Endodermal cell (in vitro differentiated cells): ENCODE results near the gene ARHGAP26. TPM values are rescaled to one million over a fixed set of nuclear protein-coding genes. Genes with fewer than 3 reads are reported as not detected.

ENCODE experiments used
- DNase-seq: peaks from one replicate; pipeline ENCODE4 v3.0.0-alpha.2; 2017
- H3K27ac ChIP-seq: 2 replicates; pipeline ENCODE4 v1.5.1; 2013; ENCODE audit warnings: mild to moderate bottlenecking, low read depth, low read length, moderate library complexity
- H3K27me3 ChIP-seq: 2 replicates; pipeline ENCODE4 v1.6.1; 2013; ENCODE audit warnings: mild to moderate bottlenecking, low read length, moderate library complexity; ENCODE audit not compliant: insufficient read depth, control insufficient read depth, poor library complexity, severe bottlenecking
- H3K36me3 ChIP-seq: 2 replicates; pipeline ENCODE4 v1.7.0; 2013; ENCODE audit warnings: mild to moderate bottlenecking, low read length, moderate library complexity; ENCODE audit not compliant: control insufficient read depth, insufficient read depth
- H3K4me1 ChIP-seq: one replicate; pipeline ENCODE4 v1.7.0; 2013; ENCODE audit warnings: low read length; ENCODE audit not compliant: control insufficient read depth, insufficient read depth
- H3K4me3 ChIP-seq: 2 replicates; pipeline ENCODE4 v1.5.1; 2013; ENCODE audit warnings: mild to moderate bottlenecking, low read length, moderate library complexity
- H3K9ac ChIP-seq: 2 replicates; pipeline ENCODE4 v1.6.1; 2013; ENCODE audit warnings: mild to moderate bottlenecking, low read length, moderate library complexity; ENCODE audit not compliant: poor library complexity, severe bottlenecking; ENCODE audit errors: extremely low read depth
- H3K9me3 ChIP-seq: 2 replicates; pipeline ENCODE4 v1.6.1; 2013; ENCODE audit warnings: mild to moderate bottlenecking, low read length, moderate library complexity; ENCODE audit not compliant: control insufficient read depth
- H3K27ac Mint-ChIP-seq: 2 replicates; pipeline ENCODE4 v1.8.0; 2020; ENCODE audit warnings: mixed read lengths
- H3K27me3 Mint-ChIP-seq: 2 replicates; pipeline ENCODE4 v1.8.0; 2021; ENCODE audit warnings: mild to moderate bottlenecking, mixed read lengths; ENCODE audit not compliant: insufficient read depth
- H3K36me3 Mint-ChIP-seq: 2 replicates; pipeline ENCODE4 v1.8.0; 2020; ENCODE audit warnings: low read depth, mixed read lengths
- H3K4me1 Mint-ChIP-seq: 2 replicates; pipeline ENCODE4 v1.8.0; 2020; ENCODE audit warnings: mixed read lengths
- H3K4me3 Mint-ChIP-seq: 2 replicates; pipeline ENCODE4 v1.8.0; 2020; ENCODE audit warnings: mild to moderate bottlenecking, moderate library complexity, mixed read lengths
- H3K9me3 Mint-ChIP-seq: 2 replicates; pipeline ENCODE4 v1.8.0; 2020; ENCODE audit warnings: mild to moderate bottlenecking, mixed read lengths
- CTCF ChIP-seq: fragments of 200-600 bp; sonication (generic); conservative IDR thresholded peaks from 2 replicates; pipeline ENCODE4 v1.5.0; 2021; ENCODE audit warnings: antibody characterized with exemption, mild to moderate bottlenecking
- WGBS, 2 experiments: methylation state at CpG; one replicate each; pipeline versions ENCODE4 v1.1.5 to v1.1.7; 2013; ENCODE audit warnings: missing lambda C conversion rate in 2 of 2, mixed read lengths in 1 of 2; ENCODE audit not compliant: insufficient coverage in 1 of 2, insufficient read length in 1 of 2; 5-methylcytosine and 5-hydroxymethylcytosine counted together
- total RNA-seq, 2 donors: library from RNA; stranded (reverse); fragmentation: NEBNext Ultra II Directional in 1 of 2; extraction: Animal tissue kit (Norgen Biotek cat#: 25700) in 1 of 2; gene quantifications; 2 replicates in 1 of 2; 3 replicates in 1 of 2; pipeline ENCODE4 v1.2.1, GENCODE V29; 2021

ARHGAP26 gene
- total RNA-seq, 2 donors from 2014 or later, result 49.2 to 60.5 TPM

DNA sequence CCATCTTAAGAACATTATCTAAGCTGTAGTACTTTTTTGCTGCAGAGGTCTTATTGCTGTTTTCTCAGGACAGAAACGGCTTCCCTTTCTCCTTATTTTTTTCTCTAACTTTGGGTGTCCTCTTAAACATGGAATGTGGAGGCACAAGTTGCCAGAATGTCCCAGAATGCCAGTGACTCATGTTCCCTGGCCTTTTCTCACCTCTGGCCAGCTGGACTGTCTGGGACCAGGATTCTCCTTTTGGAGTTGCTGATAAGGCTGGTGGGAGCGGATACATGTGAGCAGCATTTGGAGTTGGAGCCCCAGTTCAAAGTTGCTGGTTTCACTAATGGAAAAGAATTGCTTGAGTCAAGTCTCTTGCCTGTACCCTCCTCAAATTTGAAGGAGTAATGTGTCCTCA lies 112.8 kb downstream of the ARHGAP26 start:
- Histone ChIP-seq H3K4me1 (peaks cover 8% of the 10 kb centered on the region), H3K9me3 (no peaks in the 10 kb centered on the region), H3K4me3 (no peak overlapping the region), H3K27ac (no peak overlapping the region), H3K36me3 (no peaks in the 10 kb centered on the region), H3K9ac (no peak overlapping the region), H3K27me3 (no peaks in the 10 kb centered on the region)
- no peak overlapping the region for H3K4me3 Mint-ChIP-seq
- DNase-seq, result no peak
- H3K27ac Mint-ChIP-seq, result peak overlapping the region; percentile 14
- WGBS, 2 experiments, result 82 to 94% methylated on average over 2 of the region's 2 CpGs
- H3K4me1 Mint-ChIP-seq, result peaks cover 43% of the 10 kb centered on the region
- H3K9me3 Mint-ChIP-seq, result no peaks in the 10 kb centered on the region
- no peak for TF ChIP-seq CTCF
- H3K36me3 Mint-ChIP-seq, result peaks cover 13% of the 10 kb centered on the region
- no peaks in the 10 kb centered on the region for H3K27me3 Mint-ChIP-seq

DNA sequence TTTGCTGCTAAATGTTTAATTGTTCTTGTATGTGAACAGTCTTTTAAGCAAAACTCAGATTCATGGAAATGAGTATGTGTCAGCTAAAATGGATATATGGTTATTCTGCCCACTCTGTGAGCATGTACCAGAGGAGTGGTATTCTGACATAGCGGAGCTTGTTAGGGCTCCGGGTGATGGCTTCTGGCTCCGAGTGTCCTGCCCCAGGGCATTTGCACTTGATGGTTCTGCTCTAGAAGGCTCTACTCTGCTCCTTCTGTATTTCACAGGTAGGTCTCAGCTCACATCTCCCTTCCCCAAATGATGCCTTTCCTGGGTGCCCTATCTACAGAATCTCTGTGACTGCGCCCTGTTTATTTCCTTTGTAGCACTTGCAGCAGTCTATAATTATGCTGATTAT lies 113.3 kb downstream of the ARHGAP26 start:
- TF ChIP-seq CTCF, result no peak
- H3K27me3 ChIP-seq, result no peaks in the 10 kb centered on the region
- Mint-ChIP-seq H3K36me3 (peaks cover 13% of the 10 kb centered on the region), H3K9me3 (no peaks in the 10 kb centered on the region), H3K4me3 (no peak overlapping the region), H3K4me1 (peaks cover 47% of the 10 kb centered on the region), H3K27ac (no peak overlapping the region), H3K27me3 (no peaks in the 10 kb centered on the region)
- no peak overlapping the region for H3K4me3 ChIP-seq
- WGBS, 2 experiments, result 93 to 100% methylated on average over 4 of the region's 4 CpGs
- no peaks in the 10 kb centered on the region for H3K9me3 ChIP-seq
- DNase-seq, result no peak
- H3K27ac ChIP-seq, result no peak overlapping the region
- H3K36me3 ChIP-seq, result no peaks in the 10 kb centered on the region
- H3K9ac ChIP-seq, result no peak overlapping the region
- H3K4me1 ChIP-seq, result peaks cover 8% of the 10 kb centered on the region

- 80 to 90% methylated on average over 2 to 3 of the region's 3 CpGs for WGBS, 2 experiments
- Histone ChIP-seq H3K36me3 (no peaks in the 10 kb centered on the region), H3K27me3 (no peaks in the 10 kb centered on the region), H3K4me1 (peaks cover 8% of the 10 kb centered on the region), H3K27ac (no peak overlapping the region), H3K9me3 (no peaks in the 10 kb centered on the region), H3K9ac (no peak overlapping the region), H3K4me3 (no peak overlapping the region)
- peaks cover 16% of the 10 kb centered on the region for H3K36me3 Mint-ChIP-seq
- H3K27me3 Mint-ChIP-seq, result no peaks in the 10 kb centered on the region
- H3K4me1 Mint-ChIP-seq, result peaks cover 52% of the 10 kb centered on the region
- no peak for TF ChIP-seq CTCF
- no peak for DNase-seq
- no peak overlapping the region for H3K4me3 Mint-ChIP-seq
- no peak overlapping the region for H3K27ac Mint-ChIP-seq
- no peaks in the 10 kb centered on the region for H3K9me3 Mint-ChIP-seq
These were observed 113.9 kb downstream of the ARHGAP26 start for GRCh38 chr5:142884029-142884428.
